HPDE6-E6E7 (cell line): ENCODE measurements around the gene RAP1GAP2.
A peak's percentile ranks its signal among the peaks of the same experiment; 100 is the strongest.
"Not testable (repeated sequence)": the region's sequence is repeated elsewhere in the genome, so short reads cannot be mapped to it uniquely, and the experiment has no call there.

Source experiments
- DNase-seq: peaks from one replicate; pipeline ENCODE4 v3.0.0; 2011; ENCODE audit warnings: missing footprints; ENCODE audit errors: extremely low spot score

Gene RAP1GAP2

GRCh38 chr17:2883544-2884213 lies 87.4 kb downstream of the RAP1GAP2 start:
- DNase-seq, result peak; percentile 48

DNA sequence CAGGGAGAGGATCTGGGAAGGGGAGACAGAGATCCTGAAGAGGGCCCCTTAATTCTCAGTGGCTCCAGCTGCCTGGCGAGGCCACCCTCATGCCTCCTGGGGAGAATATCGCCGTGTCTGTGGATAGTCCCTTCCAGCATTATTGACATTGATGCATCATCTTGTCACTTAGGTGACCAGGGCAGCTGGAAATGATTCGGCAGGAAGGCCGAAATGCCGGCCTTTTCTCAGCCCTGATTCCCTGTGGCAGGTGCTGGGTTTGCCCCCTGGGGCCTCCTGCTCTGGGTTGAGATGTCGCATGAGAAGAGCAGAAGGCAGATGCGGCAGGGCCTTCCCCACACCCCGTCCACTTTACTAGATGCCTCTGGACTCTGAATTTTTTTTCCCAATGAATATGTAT lies 89.5 kb downstream of the RAP1GAP2 start:
- DNase-seq, result no peak

- DNase-seq, result no peak
Measured at GRCh38 chr17:2888326-2888725, 92.1 kb downstream of the RAP1GAP2 start.

DNA sequence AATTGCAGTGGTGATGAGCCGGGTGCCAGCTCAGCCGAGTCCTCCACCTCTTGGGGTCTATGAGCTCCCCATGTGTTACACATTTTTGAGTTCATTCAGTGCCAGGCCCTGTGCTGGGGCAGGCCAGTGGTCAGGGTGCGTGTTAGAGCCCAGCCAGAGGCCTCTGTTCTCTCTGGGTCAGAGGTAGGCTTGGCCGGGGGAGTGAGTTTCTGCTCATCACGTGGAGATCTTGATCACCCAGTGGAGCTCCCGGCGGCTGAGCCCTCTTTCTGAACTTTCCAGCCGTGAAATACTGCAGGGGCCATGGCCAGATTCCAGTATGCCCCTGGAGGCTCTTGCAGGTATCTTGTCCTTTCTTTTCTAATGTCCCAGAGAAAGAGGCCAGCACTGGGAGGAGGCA lies 93.0 kb downstream of the RAP1GAP2 start:
- no peak for DNase-seq

GRCh38 chr17:2890778-2891177 lies 94.5 kb downstream of the RAP1GAP2 start:
- DNase-seq, result not testable (repeated sequence)

DNA sequence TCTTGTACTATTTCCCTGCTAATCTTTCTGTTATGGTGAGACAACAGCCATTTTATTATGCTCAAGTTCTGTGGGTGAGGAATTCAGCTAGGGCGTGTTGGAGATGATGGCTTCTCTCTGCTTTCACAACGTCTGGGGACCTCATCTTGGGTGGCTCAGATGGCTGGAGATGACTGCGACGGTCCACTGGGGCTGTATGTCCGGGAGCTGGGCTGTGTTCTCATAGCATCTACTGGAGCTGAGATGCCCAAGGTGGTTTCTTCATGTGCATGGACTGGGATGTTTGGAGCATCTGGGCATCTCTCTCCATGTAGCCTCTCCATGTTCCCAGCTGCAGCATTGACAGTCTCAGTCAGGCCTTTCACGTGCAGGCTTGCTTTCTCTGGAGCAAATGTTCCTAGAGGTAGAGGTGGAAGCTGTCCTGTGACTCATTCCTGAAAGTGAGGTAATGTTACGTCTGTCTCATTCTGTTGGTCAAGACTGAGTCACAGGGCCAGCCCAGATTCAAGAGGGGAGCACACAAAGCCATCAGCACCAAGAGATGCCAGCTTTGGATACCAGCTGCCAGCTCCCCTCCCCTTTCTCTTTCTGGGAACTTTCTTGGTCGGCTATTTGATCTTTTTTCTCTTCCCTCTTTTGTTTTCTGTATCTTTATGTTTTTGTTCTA lies 96.2 kb downstream of the RAP1GAP2 start:
- DNase-seq, result peak; percentile 94

DNA sequence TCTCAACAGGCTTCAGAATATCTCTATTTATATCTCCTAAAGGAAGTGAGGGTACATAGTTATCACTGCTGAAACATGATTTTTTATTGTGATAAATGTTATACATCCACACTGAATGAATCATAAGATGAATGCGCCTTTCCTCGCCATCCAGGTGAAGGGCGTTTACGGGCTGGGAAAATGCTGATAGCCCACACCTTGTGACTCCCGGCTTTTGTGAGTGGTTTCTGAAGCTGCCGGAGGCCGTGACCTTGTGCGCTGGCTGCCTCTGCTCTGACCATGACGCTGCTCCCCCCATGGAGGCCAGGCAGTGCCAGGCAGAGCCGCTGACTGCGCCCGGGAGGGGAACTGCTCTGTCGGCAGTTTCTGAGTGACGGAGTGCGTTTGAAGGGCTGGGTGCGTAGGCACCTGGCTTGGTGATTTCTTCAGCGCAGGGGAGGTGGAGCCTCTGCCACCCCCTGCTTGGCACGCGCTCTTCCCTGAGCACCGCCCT lies 97.2 kb downstream of the RAP1GAP2 start:
- peak; percentile 89 for DNase-seq

- DNase-seq, result no peak
Measured at GRCh38 chr17:2894782-2895181, 98.5 kb downstream of the RAP1GAP2 start.

GRCh38 chr17:2897605-2898004 lies 101.4 kb downstream of the RAP1GAP2 start:
- no peak for DNase-seq

GRCh38 chr17:2898255-2898926 lies 102.2 kb downstream of the RAP1GAP2 start:
- DNase-seq, result no peak

DNA sequence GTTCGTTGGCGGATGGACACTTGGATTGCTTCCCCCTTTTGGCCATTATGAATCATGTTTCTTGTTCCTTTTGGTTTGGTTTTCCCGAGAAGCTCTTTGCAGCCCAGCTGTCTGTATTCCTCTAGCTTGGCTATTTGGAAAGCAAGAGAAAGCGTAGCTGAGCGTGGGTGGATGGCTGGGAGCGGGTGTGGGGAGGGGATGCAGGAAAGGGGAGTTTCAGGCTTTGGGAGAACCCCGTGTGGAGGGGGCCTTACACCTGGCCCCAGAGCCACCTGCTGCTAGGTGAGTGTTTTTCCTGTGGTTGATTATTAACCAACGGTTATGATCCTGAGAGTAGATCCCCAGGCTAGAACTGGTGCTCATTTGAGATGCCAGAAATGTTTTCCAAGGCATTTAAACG lies 103.7 kb downstream of the RAP1GAP2 start:
- DNase-seq, result no peak

GRCh38 chr17:2900842-2901241 lies 104.6 kb downstream of the RAP1GAP2 start:
- no peak for DNase-seq

- DNase-seq, result no peak
Measured at GRCh38 chr17:2901582-2901981, 105.3 kb downstream of the RAP1GAP2 start.

DNA sequence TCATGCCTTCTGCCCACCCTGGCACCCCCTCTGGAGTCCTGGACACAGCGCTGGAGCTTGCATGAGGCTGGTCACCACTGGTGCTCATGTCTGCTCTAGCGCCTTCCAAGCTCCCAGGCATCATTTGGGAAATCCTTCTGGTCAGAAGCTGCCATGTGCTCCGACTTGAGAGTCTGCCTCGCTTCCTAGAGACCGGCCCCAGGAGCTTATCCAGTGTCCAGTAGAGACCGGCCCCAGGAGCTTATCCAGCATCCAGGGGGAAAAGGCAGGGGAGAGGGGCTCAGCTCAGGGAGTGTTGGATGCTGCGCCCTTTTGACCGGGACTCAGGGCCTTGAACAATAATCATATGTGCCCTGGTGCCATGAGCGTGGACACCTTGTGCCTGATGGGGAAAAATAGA lies 106.3 kb downstream of the RAP1GAP2 start:
- DNase-seq, result no peak

DNA sequence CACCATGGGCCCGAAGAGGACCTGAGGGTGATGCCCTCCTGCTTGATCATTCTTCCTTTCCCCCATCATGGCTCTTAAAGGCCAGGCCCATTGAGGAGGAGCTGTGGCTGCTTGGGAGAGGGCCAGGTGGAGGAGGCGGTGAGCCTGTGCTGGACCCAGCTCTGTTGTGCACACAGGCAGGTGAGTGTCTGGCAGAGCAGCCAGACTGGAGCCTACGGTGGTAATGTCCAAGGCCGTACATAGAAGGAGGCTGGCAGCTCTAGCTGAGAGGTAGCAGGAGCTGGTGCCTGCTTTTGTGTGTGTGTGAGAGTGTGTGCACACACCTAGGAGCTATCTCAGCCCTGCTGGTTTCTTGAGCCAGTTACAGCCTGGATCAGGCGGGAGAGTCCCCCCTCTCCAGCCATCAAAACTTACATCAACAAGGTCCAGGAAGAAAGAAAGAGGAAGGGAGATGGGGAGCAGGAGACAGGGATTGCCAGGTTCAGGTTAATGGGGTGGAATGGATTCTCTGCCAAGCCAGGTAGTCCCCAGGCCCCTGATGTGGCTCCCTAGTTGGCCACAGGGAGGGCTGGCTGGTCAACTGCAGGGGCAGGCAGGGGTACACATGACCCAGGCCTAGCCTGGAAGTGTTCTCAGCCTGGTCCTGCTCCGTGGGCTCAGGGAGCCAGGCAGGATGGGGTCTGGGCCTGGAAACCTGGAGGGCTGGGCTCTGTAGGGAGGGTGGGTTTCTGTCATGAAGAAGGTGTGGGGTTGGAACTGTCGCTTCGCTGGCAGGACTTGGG lies 107.1 kb downstream of the RAP1GAP2 start:
- no peak for DNase-seq

GRCh38 chr17:2904135-2904534 lies 107.9 kb downstream of the RAP1GAP2 start:
- no peak for DNase-seq

GRCh38 chr17:2905269-2905668 lies 109.0 kb downstream of the RAP1GAP2 start:
- no peak for DNase-seq

GRCh38 chr17:2905696-2906501 lies 109.7 kb downstream of the RAP1GAP2 start:
- no peak for DNase-seq

DNA sequence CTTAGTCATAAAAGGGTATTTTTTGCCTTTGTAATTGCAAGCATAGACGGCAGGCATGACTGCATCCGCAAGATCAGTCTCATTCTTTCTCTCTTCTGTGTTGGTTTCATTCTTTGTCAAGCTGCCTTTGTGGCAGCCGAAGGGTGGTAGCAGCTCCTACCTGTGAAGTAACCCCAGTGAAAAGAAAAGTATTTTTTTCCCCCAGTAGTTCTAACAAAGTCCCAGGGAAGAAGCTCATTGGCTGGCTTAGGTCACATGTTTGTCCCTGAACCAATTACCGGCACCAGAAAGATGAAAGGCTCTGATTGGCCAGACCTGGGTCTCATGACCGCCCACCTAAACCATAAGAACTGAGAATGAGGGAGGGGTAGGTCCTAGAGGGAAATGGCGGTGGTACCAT lies 110.7 kb downstream of the RAP1GAP2 start:
- no peak for DNase-seq

DNA sequence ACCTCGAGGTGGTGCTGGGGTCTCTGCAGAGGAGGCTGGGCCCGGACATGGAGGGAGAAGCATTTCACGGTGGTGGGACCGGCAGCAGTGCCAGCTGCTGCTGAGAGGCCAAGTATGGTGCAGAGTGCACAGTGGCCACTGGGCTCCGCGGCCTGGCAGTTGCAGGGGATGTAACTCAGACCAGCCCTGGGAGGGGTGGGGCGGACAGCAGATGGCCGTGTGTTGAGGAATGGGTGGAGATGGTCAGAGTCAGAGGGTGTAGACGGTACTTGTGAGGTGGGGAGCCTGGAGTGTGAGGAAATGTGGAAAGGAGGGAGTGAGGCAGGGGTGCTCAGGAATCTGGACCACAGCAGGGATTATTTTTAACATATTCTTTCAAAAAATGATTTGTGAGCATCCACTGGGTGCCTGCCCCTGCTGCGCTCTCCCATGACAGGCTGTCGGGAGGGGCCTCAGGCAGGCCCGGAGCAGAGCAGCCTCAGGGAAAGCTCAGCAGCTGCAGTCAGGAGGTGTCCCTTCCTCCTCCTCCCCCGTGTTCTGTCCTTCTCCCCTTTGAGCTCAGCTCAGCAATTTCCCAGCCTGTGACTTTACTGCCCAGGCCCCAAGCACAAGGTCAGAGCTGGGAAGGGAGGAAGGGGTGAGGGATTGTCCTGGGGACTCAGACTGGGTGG lies 113.1 kb downstream of the RAP1GAP2 start:
- no peak for DNase-seq

- DNase-seq, result no peak
Measured at GRCh38 chr17:2909846-2910234, 113.6 kb downstream of the RAP1GAP2 start.
